MM.1S (cell line): Measurements from ENCODE around the gene IL1R2.

Experiments used
- DNase-seq: peaks from one replicate; pipeline ENCODE4 v3.0.0-alpha.2; 2015
- H2AFZ ChIP-seq: fragments of 300-600 bp; sonication (generic); 2 replicates; pipeline ENCODE4 v1.6.0; 2016; ENCODE audit warnings: antibody characterized with exemption, low read length
- H3F3A ChIP-seq: fragments of 300-600 bp; sonication (generic); 2 replicates; pipeline ENCODE4 v1.6.1; 2016; ENCODE audit warnings: mild to moderate bottlenecking, antibody characterized with exemption, low read length, moderate library complexity, mixed read lengths; ENCODE audit not compliant: insufficient read depth
- H3K27ac ChIP-seq: fragments of 300-600 bp; sonication (generic); 2 replicates; pipeline ENCODE4 v1.5.1; 2016; ENCODE audit warnings: mild to moderate bottlenecking, low read length
- H3K27me3 ChIP-seq: fragments of 300-600 bp; sonication (generic); replicated peaks from 2 replicates; pipeline ENCODE4 v1.6.0; 2016; ENCODE audit warnings: low read length; ENCODE audit not compliant: insufficient read depth
- H3K36me3 ChIP-seq: fragments of 300-600 bp; sonication (generic); replicated peaks from 2 replicates; pipeline ENCODE4 v1.6.1; 2016; ENCODE audit warnings: mild to moderate bottlenecking, low read length, mixed read lengths; ENCODE audit not compliant: insufficient read depth
- H3K4me1 ChIP-seq: fragments of 300-600 bp; sonication (generic); 2 replicates; pipeline ENCODE4 v1.6.1; 2016; ENCODE audit warnings: low read length, mixed read lengths
- H3K4me2 ChIP-seq: fragments of 300-600 bp; sonication (generic); 2 replicates; pipeline ENCODE4 v1.6.0; 2016; ENCODE audit warnings: low read depth, low read length
- H3K4me3 ChIP-seq: fragments of 300-600 bp; sonication (generic); 2 replicates; pipeline ENCODE4 v1.5.1; 2016; ENCODE audit warnings: low read length, mixed read lengths
- H3K79me2 ChIP-seq: fragments of 300-600 bp; sonication (generic); 2 replicates; pipeline ENCODE4 v1.6.1; 2016; ENCODE audit warnings: mixed run types, low read length, mixed read lengths
- H3K9ac ChIP-seq: fragments of 300-600 bp; sonication (generic); 2 replicates; pipeline ENCODE4 v1.6.1; 2016; ENCODE audit warnings: low read length, mixed read lengths
- H3K9me2 ChIP-seq: fragments of 300-600 bp; sonication (generic); replicated peaks from 2 replicates; pipeline ENCODE4 v1.6.1; 2016; ENCODE audit warnings: mild to moderate bottlenecking, low read length, mixed read lengths; ENCODE audit not compliant: insufficient read depth
- H3K9me3 ChIP-seq: fragments of 300-600 bp; sonication (generic); replicated peaks from 2 replicates; pipeline ENCODE4 v1.6.1; 2016; ENCODE audit warnings: mild to moderate bottlenecking, low read length, mixed read lengths; ENCODE audit not compliant: insufficient read depth
- H4K20me1 ChIP-seq: fragments of 300-600 bp; sonication (generic); 2 replicates; pipeline ENCODE4 v1.6.1; 2016; ENCODE audit warnings: mild to moderate bottlenecking, low read length, moderate library complexity, mixed read lengths; ENCODE audit not compliant: insufficient read depth
- CTCF ChIP-seq: fragments of 300-600 bp; sonication (generic); IDR thresholded peaks from 2 replicates; pipeline ENCODE4 v1.5.1; 2016; ENCODE audit warnings: antibody characterized with exemption, low read length, mixed read lengths
- EZH2 ChIP-seq: fragments of 300-600 bp; sonication (generic); optimal IDR thresholded peaks from 2 replicates; pipeline ENCODE3; 2017; ENCODE audit warnings: low read depth, mild to moderate bottlenecking, antibody characterized with exemption, low read length, mixed read lengths
- EZH2phosphoT487 ChIP-seq: fragments of 300-600 bp; sonication (generic); IDR thresholded peaks from 2 replicates; pipeline ENCODE4 v1.6.1; 2018; ENCODE audit warnings: antibody characterized with exemption, low read length

The IL1R2 gene

GRCh38 chr2:102060792-102061191 lies 69.0 kb downstream of the IL1R2 start:
- Histone ChIP-seq H3K9me3 (no peaks in the 10 kb centered on the region), H2AFZ (no peak overlapping the region), H3K9me2 (no peaks in the 10 kb centered on the region), H3K27ac (no peak overlapping the region), H3K27me3 (no peaks in the 10 kb centered on the region), H3F3A (no peaks in the 10 kb centered on the region), H3K4me1 (no peaks in the 10 kb centered on the region), H3K9ac (no peak overlapping the region), H3K4me3 (no peak overlapping the region), H3K79me2 (no peaks in the 10 kb centered on the region), H3K4me2 (no peak overlapping the region), H4K20me1 (no peaks in the 10 kb centered on the region), H3K36me3 (no peaks in the 10 kb centered on the region)
- TF ChIP-seq EZH2phosphoT487 (no peak), EZH2 (no peak), CTCF (no peak)
- DNase-seq, result no peak

GRCh38 chr2:102061286-102061699 lies 69.5 kb downstream of the IL1R2 start:
- Histone ChIP-seq H3F3A (no peaks in the 10 kb centered on the region), H3K4me1 (no peaks in the 10 kb centered on the region), H3K9me3 (no peaks in the 10 kb centered on the region), H3K4me2 (no peak overlapping the region), H3K27me3 (no peaks in the 10 kb centered on the region), H3K79me2 (no peaks in the 10 kb centered on the region), H3K36me3 (no peaks in the 10 kb centered on the region), H3K4me3 (no peak overlapping the region), H4K20me1 (no peaks in the 10 kb centered on the region), H3K27ac (no peak overlapping the region), H3K9me2 (no peaks in the 10 kb centered on the region), H3K9ac (no peak overlapping the region), H2AFZ (no peak overlapping the region)
- TF ChIP-seq EZH2, result no peak
- no peak for TF ChIP-seq EZH2phosphoT487
- TF ChIP-seq CTCF, result no peak
- DNase-seq, result no peak

- no peak for TF ChIP-seq EZH2
- no peak overlapping the region for H3K4me2 ChIP-seq
- DNase-seq, result no peak
- H3K9me2 ChIP-seq, result no peaks in the 10 kb centered on the region
- H3K9ac ChIP-seq, result no peak overlapping the region
- H3K4me1 ChIP-seq, result no peaks in the 10 kb centered on the region
- no peaks in the 10 kb centered on the region for H3K36me3 ChIP-seq
- no peaks in the 10 kb centered on the region for H3K27me3 ChIP-seq
- H3F3A ChIP-seq, result no peaks in the 10 kb centered on the region
- H3K27ac ChIP-seq, result no peak overlapping the region
- H3K79me2 ChIP-seq, result no peaks in the 10 kb centered on the region
- no peak overlapping the region for H2AFZ ChIP-seq
- no peaks in the 10 kb centered on the region for H3K9me3 ChIP-seq
- no peaks in the 10 kb centered on the region for H4K20me1 ChIP-seq
- no peak overlapping the region for H3K4me3 ChIP-seq
These were observed 70.4 kb downstream of the IL1R2 start for GRCh38 chr2:102061962-102062795.

GRCh38 chr2:102062802-102063201 lies 71.0 kb downstream of the IL1R2 start:
- no peak overlapping the region for H3K9ac ChIP-seq
- H3K9me3 ChIP-seq, result no peaks in the 10 kb centered on the region
- H3F3A ChIP-seq, result no peaks in the 10 kb centered on the region
- H4K20me1 ChIP-seq, result no peaks in the 10 kb centered on the region
- no peak overlapping the region for H3K4me3 ChIP-seq
- no peak overlapping the region for H3K4me2 ChIP-seq
- H3K4me1 ChIP-seq, result no peaks in the 10 kb centered on the region
- no peaks in the 10 kb centered on the region for H3K9me2 ChIP-seq
- H3K36me3 ChIP-seq, result no peaks in the 10 kb centered on the region
- H2AFZ ChIP-seq, result no peak overlapping the region
- H3K27me3 ChIP-seq, result no peaks in the 10 kb centered on the region
- DNase-seq, result no peak
- H3K27ac ChIP-seq, result no peak overlapping the region
- TF ChIP-seq EZH2phosphoT487 (no peak), CTCF (no peak), EZH2 (no peak)
- no peaks in the 10 kb centered on the region for H3K79me2 ChIP-seq
